Naive thymus-derived CD4-positive, alpha-beta T cell (primary cell): ENCODE measurements around the gene CHPT1. TPM values are rescaled to one million over a fixed set of nuclear protein-coding genes. Genes with fewer than 3 reads are reported as not detected.

Experiments
- ATAC-seq: fragments of 150-1000 bp; cut with Tn5 transposase; 2 replicates; pipeline ENCODE4 v1.10.0; 2021; ENCODE audit warnings: mild to moderate bottlenecking, moderate library complexity
- CTCF ChIA-PET: fragments of 350-600 bp; sonication (Branson Sonifier 250); formaldehyde crosslinking; loops from one replicate; lab custom pipeline; 2021; ENCODE audit warnings: antibody characterized with exemption; lab: Charles Lee
- POLR2A ChIA-PET: fragments of 350-600 bp; sonication (Branson Sonifier 250); formaldehyde crosslinking; loops from one replicate; lab custom pipeline; 2021; ENCODE audit warnings: antibody characterized with exemption, inconsistent platforms; lab: Charles Lee
- DNase-seq, 9 donors: peaks; one replicate each; pipeline versions ENCODE4 v3.0.0 to v3.0.0-alpha.2; 2020 to 2022; ENCODE audit warnings: mixed read lengths in 1 of 9
- H3K27ac ChIP-seq: one replicate; pipeline ENCODE4 v1.7.0; 2013; ENCODE audit warnings: mild to moderate bottlenecking, low read depth, low read length, moderate library complexity
- H3K27me3 ChIP-seq, 2 donors: one replicate each; pipeline ENCODE4 v1.7.0; 2013; ENCODE audit warnings: low read length in 2 of 2, mild to moderate bottlenecking in 2 of 2, moderate library complexity in 2 of 2; ENCODE audit not compliant: control insufficient read depth in 2 of 2, insufficient read depth in 2 of 2
- H3K36me3 ChIP-seq, 3 experiments: 1 replicate in 2 of 3; 2 replicates in 1 of 3; pipeline ENCODE4 v1.7.0; 2013; ENCODE audit warnings: low read length in 3 of 3, mild to moderate bottlenecking in 3 of 3, moderate library complexity in 1 of 3; ENCODE audit not compliant: insufficient read depth in 3 of 3, control insufficient read depth in 2 of 3
- H3K4me1 ChIP-seq, 2 donors: one replicate each; pipeline ENCODE4 v1.7.0; 2013; ENCODE audit warnings: low read length in 2 of 2, mild to moderate bottlenecking in 2 of 2, moderate library complexity in 1 of 2; ENCODE audit not compliant: control insufficient read depth in 2 of 2, insufficient read depth in 2 of 2
- H3K4me3 ChIP-seq: 2 replicates; pipeline ENCODE4 v1.7.0; 2013; ENCODE audit warnings: mild to moderate bottlenecking, low read length
- H3K9me3 ChIP-seq, 3 experiments: 1 replicate in 2 of 3; 2 replicates in 1 of 3; pipeline ENCODE4 v1.7.0; 2013; ENCODE audit warnings: low read length in 3 of 3; ENCODE audit not compliant: control insufficient read depth in 2 of 3
- H3K27ac Mint-ChIP-seq, 9 donors: one replicate each; pipeline ENCODE4 v1.8.0; 2020 to 2022; ENCODE audit warnings: mixed read lengths in 9 of 9, mild to moderate bottlenecking in 8 of 9, moderate library complexity in 5 of 9, inconsistent platforms in 2 of 9
- H3K27me3 Mint-ChIP-seq, 5 donors: one replicate each; pipeline ENCODE4 v1.8.0; 2021 to 2022; ENCODE audit warnings: mixed read lengths in 5 of 5, mild to moderate bottlenecking in 1 of 5
- H3K36me3 Mint-ChIP-seq, 5 donors: one replicate each; pipeline ENCODE4 v1.8.0; 2020 to 2022; ENCODE audit warnings: mixed read lengths in 5 of 5, mild to moderate bottlenecking in 3 of 5, inconsistent platforms in 1 of 5
- H3K4me1 Mint-ChIP-seq, 7 donors: one replicate each; pipeline ENCODE4 v1.8.0; 2020 to 2022; ENCODE audit warnings: mixed read lengths in 7 of 7, mild to moderate bottlenecking in 3 of 7, inconsistent platforms in 1 of 7
- H3K4me3 Mint-ChIP-seq, 10 donors: one replicate each; pipeline ENCODE4 v1.8.0; 2020 to 2022; ENCODE audit warnings: mild to moderate bottlenecking in 10 of 10, mixed read lengths in 10 of 10, moderate library complexity in 6 of 10, inconsistent platforms in 2 of 10
- H3K9me3 Mint-ChIP-seq, 11 donors: one replicate each; pipeline ENCODE4 v1.8.0; 2020 to 2022; ENCODE audit warnings: mixed read lengths in 11 of 11, mild to moderate bottlenecking in 4 of 11, inconsistent platforms in 1 of 11, moderate library complexity in 1 of 11
- intact Hi-C, 2 donors: fragments of 100-400 bp; cut with micrococcal nuclease; formaldehyde crosslinking; loops; one replicate each; pipeline ENCODE4 v1.15.1; 2023
- polyA plus RNA-seq, 2 donors: library from polyadenylated mRNA; unstranded; fragments of 300-500 nt; fragmentation: Illumina TruSeq; gene quantifications; one replicate each; pipeline ENCODE4 v1.2.3, GENCODE V29; 2021
- total RNA-seq, 6 experiments: library from RNA in 5 of 6; stranded (reverse) in 5 of 6; gene quantifications; 1 replicate in 5 of 6; 2 replicates in 1 of 6; pipeline ENCODE4 v1.2.3 and lab custom pipeline; 2021 to 2026

Gene CHPT1
- total and polyA plus RNA-seq, 7 experiments from 2014 or later = 6.5 to 22.9 (median 14.5) TPM

DNA sequence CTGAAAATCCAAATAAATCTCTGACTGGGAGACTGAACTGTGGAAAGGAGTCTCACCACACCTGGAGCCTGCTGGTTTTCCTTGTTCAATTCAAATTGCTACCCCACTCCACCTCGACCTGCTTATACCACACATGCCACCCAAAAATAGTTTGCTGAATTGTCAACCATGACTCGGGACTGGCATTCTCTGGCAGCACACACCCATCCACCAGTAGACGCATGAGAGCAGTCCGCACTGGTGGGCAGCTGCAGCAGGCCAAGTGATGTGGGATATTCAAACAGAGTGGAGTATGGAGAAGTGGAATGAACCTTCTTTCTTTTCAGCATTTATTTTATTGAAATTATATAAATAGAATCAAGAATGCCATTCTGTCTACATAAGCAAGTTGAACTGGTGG is 80.5 kb downstream of the CHPT1 start:
- Histone ChIP-seq H3K4me3 (no peak overlapping the region), H3K4me1 (no peaks in the 10 kb centered on the region), H3K27ac (no peak overlapping the region), H3K36me3 (peaks cover 0 to 25% (median 3%) of the 10 kb centered on the region in 3 experiments), H3K9me3 (no peaks in the 10 kb centered on the region), H3K27me3 (no peaks in the 10 kb centered on the region)
- ChIA-PET POLR2A (interaction anchor here (0.7 kb wide), 1 partner anchor 60 kb away, joined by 3 read pairs; no protein-coding TSS in a partner anchor), CTCF (interaction anchor here (0.7 to 3.4 kb wide), 3 partner anchors 52 to 64 kb away, joined by 3 to 23 read pairs (median 4); partner anchors contain the start of gene GNPTAB)
- Mint-ChIP-seq H3K4me3 (no peak overlapping the region), H3K27me3 (no peaks in the 10 kb centered on the region), H3K9me3 (no peaks in the 10 kb centered on the region), H3K4me1 (peaks cover 0 to 54% (median 5%) of the 10 kb centered on the region in 7 donors), H3K27ac (peak overlapping the region in 1 of 9 donors; percentile 60), H3K36me3 (peaks cover 4 to 31% (median 7%) of the 10 kb centered on the region in 5 donors)
- no peak for ATAC-seq
- DNase-seq = no peak
- intact Hi-C loops = loop anchor here in 1 of 2 donors (10.0 kb wide), 1 partner anchor 287 kb away; the partner anchor contains the start of gene WASHC3

Other genes with a start within 250 kb of the CHPT1 start
- not detected for gene SPIC, start 222.3 kb upstream of the CHPT1 start, total RNA-seq
- gene SPIC, start 222.3 kb upstream of the CHPT1 start, polyA plus RNA-seq = not detected
- gene MYBPC1, start 102.7 kb upstream of the CHPT1 start, total RNA-seq = not detected
- not detected for gene MYBPC1, start 102.7 kb upstream of the CHPT1 start, polyA plus RNA-seq
- under 1 TPM in 4 of 5 experiments, not detected in 1; 0.35 to 0.87 (median 0.63) TPM for gene SYCP3, start 41.8 kb downstream of the CHPT1 start, total RNA-seq
- gene SYCP3, start 41.8 kb downstream of the CHPT1 start, polyA plus RNA-seq = under 1 TPM in 1 of 2 donors, not detected in 1; 0.23 TPM
- 10 to 100 TPM; 42.0 to 85.1 (median 62.2) TPM for gene GNPTAB, start 133.3 kb downstream of the CHPT1 start, total RNA-seq
- 10 to 100 TPM; 28.2 to 33.5 TPM for gene GNPTAB, start 133.3 kb downstream of the CHPT1 start, polyA plus RNA-seq
- 1 to 10 TPM; 2.4 to 9.5 (median 2.6) TPM for gene DRAM1, start 179.9 kb downstream of the CHPT1 start, total RNA-seq
- 1 to 10 TPM; 1.4 to 2.4 TPM for gene DRAM1, start 179.9 kb downstream of the CHPT1 start, polyA plus RNA-seq